Measurements from ENCODE around the gene FERMT1.

Gene FERMT1

GRCh38 chr20:6122873-6123648 lies at the start of gene FERMT1:
Gene FERMT1, minus strand, starts transcription at chr20:6123030. Its CDS starts 3,476 bp downstream, at chr20:6119554.
- no peak for DNase-seq

- DNase-seq = no peak
Observed at GRCh38 chr20:6169251-6169650, 46.4 kb upstream of the FERMT1 start.

GRCh38 chr20:6168204-6168603 lies 45.4 kb upstream of the FERMT1 start:
- DNase-seq = no peak

GRCh38 chr20:6165346-6165745 lies 42.5 kb upstream of the FERMT1 start:
- DNase-seq = no peak

- no peak for DNase-seq
Observed at GRCh38 chr20:6164421-6165341, 41.9 kb upstream of the FERMT1 start.

- DNase-seq = no peak
Observed at GRCh38 chr20:6160736-6161135, 37.9 kb upstream of the FERMT1 start.

- no peak for DNase-seq
Observed at GRCh38 chr20:6157345-6157744, 34.5 kb upstream of the FERMT1 start.

- DNase-seq = no peak
Observed at GRCh38 chr20:6152777-6153176, 29.9 kb upstream of the FERMT1 start.

- no peak for DNase-seq
Observed at GRCh38 chr20:6148073-6148472, 25.2 kb upstream of the FERMT1 start.

GRCh38 chr20:6142348-6142993 lies 19.6 kb upstream of the FERMT1 start:
- DNase-seq = no peak

- DNase-seq = no peak
Observed at GRCh38 chr20:6140947-6141346, 18.1 kb upstream of the FERMT1 start.

- DNase-seq = no peak
Observed at GRCh38 chr20:6135347-6135746, 12.5 kb upstream of the FERMT1 start.

- no peak for DNase-seq
Observed at GRCh38 chr20:6134592-6134991, 11.8 kb upstream of the FERMT1 start.

GRCh38 chr20:6130045-6130444 lies 7.2 kb upstream of the FERMT1 start:
- no peak for DNase-seq

- DNase-seq = no peak
Observed at GRCh38 chr20:6127825-6128224, 5.0 kb upstream of the FERMT1 start.

GRCh38 chr20:6126846-6127245 lies 4.0 kb upstream of the FERMT1 start:
- DNase-seq = no peak

GRCh38 chr20:6123649-6124014 lies 802 bp upstream of the FERMT1 start:
- DNase-seq = no peak

- no peak for DNase-seq
Observed at GRCh38 chr20:6122111-6122872, 538 bp downstream of the FERMT1 start.

- DNase-seq = no peak
Observed at GRCh38 chr20:6121504-6121903, 1.3 kb downstream of the FERMT1 start.

GRCh38 chr20:6120491-6120988 lies 2.3 kb downstream of the FERMT1 start:
- DNase-seq = no peak

GRCh38 chr20:6116758-6117157 lies 6.1 kb downstream of the FERMT1 start:
- no peak for DNase-seq

GRCh38 chr20:6115221-6115895 lies 7.5 kb downstream of the FERMT1 start:
- no peak for DNase-seq

All from activated effector memory CD4-positive, alpha-beta T cell treated with Interleukin-2 at 50 U/mL for 16 hours (primary cell).